HT1080 (cell line): ENCODE data around the gene C11orf86. TPM values are rescaled to one million over a fixed set of nuclear protein-coding genes. Genes with fewer than 3 reads are reported as not detected.
"Not testable (repeated sequence)": the region's sequence is repeated elsewhere in the genome, so short reads cannot be mapped to it uniquely, and the experiment has no call there.

Experiments used
- DNase-seq: peaks from one replicate; pipeline ENCODE4 v3.0.0-alpha.2; 2015; ENCODE audit warnings: low read depth
- polyA plus RNA-seq, 2 experiments: library from polyadenylated mRNA; depleted of rRNA; stranded (reverse); fragments of >200 nt; gene quantifications; 2 replicates each; pipeline ENCODE4 v1.2.3, GENCODE V29; 2015
- total RNA-seq: library from RNA; depleted of rRNA; stranded (reverse); fragments of >200 nt; shearing (Covaris generic); gene quantifications from 2 replicates; pipeline ENCODE4 v1.2.3, GENCODE V29; 2014; rRNA removed

The C11orf86 gene, protein sequence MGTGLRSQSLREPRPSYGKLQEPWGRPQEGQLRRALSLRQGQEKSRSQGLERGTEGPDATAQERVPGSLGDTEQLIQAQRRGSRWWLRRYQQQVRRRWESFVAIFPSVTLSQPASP
- not detected in 2 replicates for total RNA-seq
- polyA plus RNA-seq (2015; cell fraction: cytosol; rRNA removed), result 0.14 TPM in 1 of 2 replicates, not detected in the other
- polyA plus RNA-seq (2015; cell fraction: nucleus; rRNA removed), result not detected in 2 replicates

DNA sequence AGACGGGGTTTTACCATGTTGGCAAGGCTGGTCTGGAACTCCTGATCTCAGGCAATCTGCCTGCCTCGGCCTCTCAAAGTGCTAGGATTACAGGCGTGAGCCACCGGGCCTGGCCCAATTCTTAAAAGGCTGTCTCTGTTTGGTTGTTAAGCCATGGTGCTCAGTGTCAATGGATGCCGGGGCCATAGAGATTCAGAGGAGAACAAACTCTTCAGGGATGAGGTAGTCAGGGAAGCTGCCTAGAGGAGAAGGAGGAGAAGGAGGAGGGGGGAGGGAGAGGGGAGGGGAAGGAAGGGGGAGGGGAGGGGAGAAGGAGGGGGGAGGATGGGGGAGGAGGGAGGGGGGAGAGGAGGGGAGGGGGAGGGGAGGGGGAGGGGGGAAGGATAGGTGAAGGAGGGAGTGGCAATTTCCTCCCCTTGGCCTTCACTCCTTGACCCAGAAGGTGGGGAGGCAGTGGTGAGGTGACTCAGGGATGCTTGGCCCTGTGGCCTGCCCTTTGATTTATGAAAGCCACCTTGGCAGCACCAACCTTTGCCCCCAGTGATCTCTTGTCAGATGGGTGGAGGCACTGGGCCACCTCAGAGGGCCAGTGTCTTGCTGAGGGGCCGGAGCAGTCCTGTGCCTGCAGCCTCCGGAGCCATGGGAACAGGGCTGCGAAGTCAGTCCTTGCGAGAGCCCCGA, at the start of gene C11orf86:
TSS of gene C11orf86 (plus strand) at position 581 of the 681 bp plus-strand sequence. CDS start at position 640, 59 bp downstream.
- no peak for DNase-seq

- no peak for DNase-seq
These were observed 45.4 kb upstream of the C11orf86 start for GRCh38 chr11:66929753-66930152.

DNA sequence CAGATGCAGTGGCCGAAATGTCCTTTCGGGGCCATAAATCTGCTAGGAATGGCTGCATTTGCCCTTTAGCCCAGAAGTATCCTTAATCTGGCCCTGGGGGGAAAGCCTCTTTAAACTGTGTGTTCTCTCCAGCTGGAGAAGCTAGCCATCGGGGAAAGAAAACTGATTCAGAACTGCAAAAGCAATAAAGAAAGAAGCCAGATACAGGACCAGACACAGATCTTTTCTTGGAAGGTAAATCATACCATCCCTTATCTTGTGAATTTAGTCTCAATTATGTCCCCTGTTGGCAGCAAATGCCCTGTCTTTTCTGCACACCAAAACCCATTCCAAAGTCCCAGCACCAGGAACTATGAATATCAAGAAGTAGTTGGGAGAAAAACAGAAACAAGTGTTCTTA, 42.6 kb upstream of the C11orf86 start:
- no peak for DNase-seq

DNA sequence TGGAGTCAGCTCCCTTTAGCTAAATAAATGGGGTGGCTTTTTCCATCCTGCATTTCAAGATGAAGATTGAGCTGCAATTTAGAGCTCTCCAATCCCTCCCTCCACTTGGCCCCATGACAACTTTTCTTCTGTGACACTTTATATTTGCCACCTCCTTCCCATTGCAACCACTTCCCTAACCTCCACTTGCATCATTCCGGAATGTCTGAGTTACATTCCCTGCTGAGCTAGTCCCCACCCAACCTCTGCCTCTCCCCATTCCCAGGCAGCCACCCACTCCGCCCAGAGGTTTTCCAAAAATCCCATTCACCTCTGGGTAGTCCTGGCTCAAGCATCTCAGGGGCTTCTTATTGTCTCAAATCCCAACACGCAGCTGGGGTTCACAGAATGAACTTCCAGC, 41.6 kb upstream of the C11orf86 start:
- DNase-seq, result no peak

- DNase-seq, result no peak
These were observed 39.9 kb upstream of the C11orf86 start for GRCh38 chr11:66934950-66935779.

DNA sequence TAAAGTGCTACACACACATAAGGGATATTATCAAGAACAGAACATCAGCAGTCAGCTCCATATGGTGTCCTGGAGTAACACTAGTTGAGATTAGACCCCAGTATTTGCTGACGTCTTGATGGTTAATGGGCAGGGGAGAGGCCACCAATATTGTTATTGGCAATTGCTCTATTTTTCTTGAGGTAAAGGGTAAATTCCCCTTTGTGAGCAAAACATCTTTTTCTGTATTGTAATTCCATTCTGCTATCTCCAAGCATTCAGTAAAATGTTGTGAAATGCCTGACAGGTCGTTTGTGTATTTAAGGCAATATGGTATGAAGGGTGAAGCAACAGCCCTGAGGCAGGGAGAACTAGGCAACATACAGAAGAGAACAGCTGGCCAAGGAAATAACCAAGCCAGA, 38.8 kb upstream of the C11orf86 start:
- no peak for DNase-seq

DNA sequence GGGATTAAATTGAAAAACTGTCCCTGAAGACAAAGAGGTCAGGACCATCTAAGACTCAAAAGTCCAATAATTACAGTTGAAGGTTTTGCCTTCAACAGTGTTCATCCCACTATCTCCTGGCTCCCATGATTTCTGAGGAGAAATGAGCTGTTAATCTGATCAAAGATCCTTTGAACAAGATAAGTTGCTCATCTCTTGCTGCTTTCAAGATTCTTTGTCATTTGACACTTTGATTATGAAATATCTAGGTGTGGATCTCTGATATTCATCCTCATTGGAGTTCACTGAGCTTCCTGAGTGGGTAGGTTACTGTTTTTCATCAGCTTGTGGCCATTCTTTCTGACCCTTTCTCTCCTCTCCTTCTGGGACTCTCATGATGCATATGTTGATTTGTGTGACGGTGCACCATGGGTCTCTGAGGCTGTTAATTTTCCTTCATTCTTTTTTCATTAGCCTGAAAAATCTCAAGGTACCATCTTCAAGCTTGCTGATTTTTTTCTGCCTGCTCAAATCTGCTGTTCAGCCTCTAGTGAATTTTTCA, 37.8 kb upstream of the C11orf86 start:
- no peak for DNase-seq

DNA sequence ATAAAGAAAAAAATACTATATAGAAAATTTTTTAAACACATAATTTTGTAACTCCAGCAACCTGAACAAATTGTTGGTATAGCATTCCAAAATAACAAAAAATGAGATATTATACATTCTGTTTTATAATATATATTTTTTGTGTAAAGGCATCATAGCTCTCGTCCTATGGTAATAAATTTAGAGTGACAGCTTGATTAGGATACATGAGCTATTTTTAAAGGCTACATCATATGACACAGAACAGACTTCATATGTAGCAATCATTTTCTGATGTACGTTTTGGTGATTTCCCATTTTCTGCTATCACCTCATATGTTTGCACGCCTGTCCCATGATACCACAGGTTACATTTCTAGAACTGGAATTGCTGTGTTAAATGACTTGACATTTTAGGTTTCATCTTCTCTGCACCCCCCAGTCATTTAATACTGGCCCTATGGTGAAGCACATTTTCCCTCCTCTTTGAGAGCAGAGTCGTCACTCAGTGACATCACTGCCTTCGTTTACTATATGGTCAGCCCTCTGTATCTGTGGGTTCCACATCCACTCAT, 36.4 kb upstream of the C11orf86 start:
- DNase-seq, result no peak

- DNase-seq, result peak; percentile 93
These were observed 25.0 kb upstream of the C11orf86 start for GRCh38 chr11:66950112-66950535.

DNA sequence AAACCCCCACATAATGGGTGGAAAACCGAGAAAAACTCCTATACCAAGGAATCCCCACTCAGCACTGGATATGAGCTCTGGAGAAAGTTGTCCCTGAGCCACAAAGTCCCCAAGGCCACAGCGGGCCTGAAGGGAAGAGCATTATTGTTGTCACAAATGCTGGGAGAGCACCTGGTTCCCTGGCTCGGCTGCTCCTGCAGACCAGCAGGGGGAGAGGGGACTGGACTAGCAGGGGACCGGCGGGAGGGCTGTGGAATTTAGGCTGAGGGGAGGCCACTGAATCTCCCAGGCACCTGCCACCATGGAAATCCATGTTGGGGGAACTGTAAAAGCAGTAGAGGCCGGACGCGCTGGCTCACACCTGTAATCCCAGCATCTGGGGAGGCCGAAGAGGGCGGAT, 24.0 kb upstream of the C11orf86 start:
- no peak for DNase-seq

DNA sequence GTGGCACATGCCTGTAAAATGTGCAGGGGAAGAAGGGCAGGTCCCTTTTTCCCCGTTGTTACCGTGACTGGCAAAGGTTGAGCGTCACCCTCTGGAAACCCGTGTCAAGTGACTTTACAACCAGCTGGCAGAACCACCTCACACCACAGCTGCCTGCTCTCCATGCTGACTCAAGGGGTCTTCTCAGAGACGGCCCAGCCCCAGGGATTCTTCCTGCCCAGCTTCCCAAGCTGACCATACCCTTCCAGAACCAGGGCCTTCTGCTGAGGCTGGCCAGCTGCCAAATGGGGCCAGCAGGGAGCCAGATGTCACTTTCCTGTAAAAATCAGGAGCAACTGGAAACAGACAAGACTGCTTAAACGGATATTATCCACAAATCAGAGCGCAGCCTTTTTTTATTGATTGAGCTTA, 23.2 kb upstream of the C11orf86 start:
- DNase-seq, result peak; percentile 26

DNA sequence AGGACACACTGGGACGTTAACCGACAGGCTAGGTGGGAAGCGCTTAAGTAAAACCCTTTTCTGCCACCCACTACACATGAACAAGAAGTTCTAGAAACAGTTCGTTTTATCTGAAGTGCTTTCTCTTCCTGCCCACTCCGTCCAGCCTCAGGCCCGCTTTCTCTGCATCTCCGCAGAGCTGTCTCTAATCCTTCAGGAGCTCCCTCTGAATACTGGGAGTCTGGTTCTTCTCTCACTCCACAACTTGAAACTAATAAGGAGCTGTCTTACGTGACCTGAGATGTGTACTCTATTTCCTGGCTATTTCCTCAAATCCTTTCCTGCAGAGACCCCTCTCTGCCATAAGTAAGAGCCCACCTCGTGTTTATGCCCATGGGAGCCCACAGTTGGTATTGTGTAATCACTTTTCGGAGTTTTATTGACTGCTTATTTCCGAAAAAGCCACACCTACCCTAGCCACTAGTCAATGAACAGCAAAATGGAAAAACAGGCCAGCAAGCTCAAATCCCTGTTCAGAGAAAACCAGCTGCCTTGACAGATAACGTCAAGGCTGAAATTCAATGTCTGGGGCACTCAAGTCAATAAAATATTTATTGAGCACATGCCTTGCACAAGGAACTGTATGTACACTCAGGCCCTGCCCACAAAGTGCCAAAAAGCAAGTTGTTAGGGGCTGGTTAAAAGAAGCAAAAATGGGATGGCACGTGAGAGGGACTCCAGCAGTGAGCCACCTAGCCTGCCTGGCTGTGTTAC, 21.8 kb upstream of the C11orf86 start:
- DNase-seq, result no peak

GRCh38 chr11:66956689-66957290, 18.3 kb upstream of the C11orf86 start:
- no peak for DNase-seq

- DNase-seq, result no peak
These were observed 17.2 kb upstream of the C11orf86 start for GRCh38 chr11:66957971-66958231.

GRCh38 chr11:66958232-66958955, 16.7 kb upstream of the C11orf86 start, which contains the start of gene PC:
PC (minus strand) TSS chr11:66958383; CDS start chr11:66872159, 86,224 bp downstream.
- peak; percentile 100 for DNase-seq

GRCh38 chr11:66958956-66959274, 16.2 kb upstream of the C11orf86 start:
- DNase-seq, result no peak

DNA sequence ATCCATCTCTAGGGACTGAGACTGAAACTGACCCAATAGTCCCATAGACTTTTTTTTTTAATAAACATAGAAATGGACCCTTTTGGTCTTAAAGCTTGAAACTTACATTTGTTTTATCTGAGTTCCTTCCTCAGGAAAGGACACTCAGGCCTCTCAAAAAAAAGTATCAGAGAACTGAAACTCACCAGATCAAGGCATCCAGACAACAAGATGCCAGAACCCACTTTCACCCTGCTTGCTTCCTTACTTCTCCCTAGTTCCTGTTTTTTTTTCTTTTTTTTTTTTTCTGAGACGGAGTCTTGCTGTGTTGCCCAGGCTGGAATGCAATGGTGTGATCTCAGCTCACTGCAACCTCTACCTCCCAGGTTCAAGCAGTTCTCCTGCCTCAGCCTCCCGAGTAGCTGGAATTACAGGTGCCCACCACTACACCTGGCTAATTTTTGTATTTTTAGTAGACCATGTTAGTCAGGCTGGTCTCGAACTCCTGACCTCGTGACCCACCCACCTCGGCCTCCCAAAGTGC, 13.4 kb upstream of the C11orf86 start:
- not testable (repeated sequence) for DNase-seq

DNA sequence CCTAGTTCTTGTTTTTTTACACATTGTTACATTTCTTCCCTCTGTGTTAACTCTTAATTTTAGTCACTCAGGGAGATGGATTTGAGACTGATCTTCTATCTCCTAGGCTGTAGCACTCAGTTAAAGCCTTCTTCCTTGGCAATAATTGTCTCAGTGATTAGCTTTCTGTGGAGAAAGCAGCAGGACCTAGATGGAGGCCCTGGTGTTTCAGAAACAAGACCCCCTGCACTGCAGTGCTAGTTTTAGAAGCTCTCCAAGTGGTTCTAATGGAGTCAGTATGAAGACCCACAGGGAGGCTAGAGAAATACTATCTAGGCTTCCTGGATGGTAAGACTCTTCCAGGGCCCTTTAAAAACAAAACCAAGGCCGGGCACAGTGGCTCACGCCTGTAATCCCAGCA, 12.9 kb upstream of the C11orf86 start:
- no peak for DNase-seq

DNA sequence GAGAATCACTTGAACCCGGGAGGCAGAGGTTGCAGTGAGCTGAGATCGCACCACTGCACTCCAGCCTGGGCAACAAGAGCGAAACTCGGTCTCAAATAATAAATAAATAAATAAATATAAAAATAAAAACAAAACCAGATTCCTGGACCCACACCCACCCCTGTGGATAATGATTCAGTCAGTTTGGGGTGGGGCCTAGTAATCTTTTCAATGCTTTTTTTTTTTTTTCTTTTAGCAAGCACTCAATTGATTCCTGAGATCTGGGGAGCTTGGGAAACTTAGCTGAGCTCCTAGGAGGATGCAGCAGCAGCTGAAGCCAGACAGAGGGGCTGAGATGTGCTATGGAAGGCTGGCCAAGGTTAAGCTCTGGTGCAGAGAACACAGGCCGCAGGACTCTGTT, 12.3 kb upstream of the C11orf86 start:
- no peak for DNase-seq

DNA sequence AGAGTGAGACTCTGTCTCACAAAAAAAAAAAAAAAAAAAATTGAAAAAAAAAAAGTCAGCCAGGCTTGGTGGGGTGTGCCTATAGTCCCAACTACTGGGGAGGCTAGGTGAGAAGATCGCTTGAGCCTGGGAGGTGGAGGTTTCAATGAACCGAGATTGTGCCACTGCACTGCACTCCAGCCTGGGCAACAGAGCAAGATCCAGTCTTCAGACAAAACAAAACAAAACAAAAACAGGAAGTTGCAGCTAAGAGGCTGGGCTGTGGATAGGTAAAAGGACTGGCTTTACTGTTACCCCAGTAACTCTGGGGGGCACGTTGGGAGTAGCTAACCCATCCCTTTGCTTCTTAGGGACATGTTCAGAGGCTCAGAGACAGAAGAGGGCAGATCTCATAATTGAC, 10.6 kb upstream of the C11orf86 start:
- DNase-seq, result no peak
